Measurements from ENCODE around the gene CSN3. TPM values are rescaled to one million over a fixed set of nuclear protein-coding genes. Genes with fewer than 3 reads are reported as not detected.

Gene CSN3
- polyA plus RNA-seq, 1 of the 3 experiments (the other 2 are of a cell fraction), result not detected

DNA sequence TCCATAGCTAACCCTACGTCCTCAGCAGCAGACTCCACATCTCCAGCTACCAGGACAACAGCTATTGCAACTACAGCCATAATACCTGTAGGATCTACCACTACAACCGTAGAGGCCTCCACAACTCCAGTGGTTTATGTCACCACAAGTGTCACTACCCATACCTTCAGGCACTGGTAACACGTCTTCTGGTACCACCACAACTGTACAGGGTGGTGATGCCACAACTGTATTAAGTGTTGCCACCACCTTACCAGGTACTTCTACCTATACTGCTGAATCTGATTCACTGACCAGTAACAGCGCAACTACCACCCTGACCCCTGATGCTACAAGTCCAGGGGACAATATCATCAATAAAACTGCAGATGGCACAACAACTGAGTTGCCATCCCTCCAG, 57.8 kb downstream of the CSN3 start:
- ChIA-PET CTCF (no interaction called here), POLR2A (no interaction called here)
- H3K27me3 ChIP-seq (ENCODE audit: insufficient read depth), result no peaks in the 10 kb centered on the region
- no peaks in the 10 kb centered on the region for H3K79me2 ChIP-seq (ENCODE audit: insufficient read depth)
- no peak overlapping the region for H3K27ac ChIP-seq (ENCODE audit: low read depth in 2 of 2, low read length in 1 of 2)
- no peaks in the 10 kb centered on the region for H3F3A ChIP-seq (replicated peaks; ENCODE audit: insufficient read depth)
- no peak overlapping the region for H3K9ac ChIP-seq
- H3K9me3 ChIP-seq, result no peaks in the 10 kb centered on the region
- H3K36me3 ChIP-seq (replicated peaks in 1 of 2; ENCODE audit: control insufficient read depth in 1 of 2, insufficient read depth in 2 of 2, low read length in 1 of 2), result no peaks in the 10 kb centered on the region
- no peak for DNase-seq
- TF ChIP-seq RCOR1 (IDR thresholded peaks at IDR 0.05; ENCODE audit: low read length), result no peak
- TF ChIP-seq, protein P1, sequence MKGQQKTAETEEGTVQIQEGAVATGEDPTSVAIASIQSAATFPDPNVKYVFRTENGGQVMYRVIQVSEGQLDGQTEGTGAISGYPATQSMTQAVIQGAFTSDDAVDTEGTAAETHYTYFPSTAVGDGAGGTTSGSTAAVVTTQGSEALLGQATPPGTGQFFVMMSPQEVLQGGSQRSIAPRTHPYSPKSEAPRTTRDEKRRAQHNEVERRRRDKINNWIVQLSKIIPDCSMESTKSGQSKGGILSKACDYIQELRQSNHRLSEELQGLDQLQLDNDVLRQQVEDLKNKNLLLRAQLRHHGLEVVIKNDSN (IDR thresholded peaks at IDR 0.05; ENCODE audit: borderline replicate concordance, low read depth), result no peak
- TF ChIP-seq, protein P2, sequence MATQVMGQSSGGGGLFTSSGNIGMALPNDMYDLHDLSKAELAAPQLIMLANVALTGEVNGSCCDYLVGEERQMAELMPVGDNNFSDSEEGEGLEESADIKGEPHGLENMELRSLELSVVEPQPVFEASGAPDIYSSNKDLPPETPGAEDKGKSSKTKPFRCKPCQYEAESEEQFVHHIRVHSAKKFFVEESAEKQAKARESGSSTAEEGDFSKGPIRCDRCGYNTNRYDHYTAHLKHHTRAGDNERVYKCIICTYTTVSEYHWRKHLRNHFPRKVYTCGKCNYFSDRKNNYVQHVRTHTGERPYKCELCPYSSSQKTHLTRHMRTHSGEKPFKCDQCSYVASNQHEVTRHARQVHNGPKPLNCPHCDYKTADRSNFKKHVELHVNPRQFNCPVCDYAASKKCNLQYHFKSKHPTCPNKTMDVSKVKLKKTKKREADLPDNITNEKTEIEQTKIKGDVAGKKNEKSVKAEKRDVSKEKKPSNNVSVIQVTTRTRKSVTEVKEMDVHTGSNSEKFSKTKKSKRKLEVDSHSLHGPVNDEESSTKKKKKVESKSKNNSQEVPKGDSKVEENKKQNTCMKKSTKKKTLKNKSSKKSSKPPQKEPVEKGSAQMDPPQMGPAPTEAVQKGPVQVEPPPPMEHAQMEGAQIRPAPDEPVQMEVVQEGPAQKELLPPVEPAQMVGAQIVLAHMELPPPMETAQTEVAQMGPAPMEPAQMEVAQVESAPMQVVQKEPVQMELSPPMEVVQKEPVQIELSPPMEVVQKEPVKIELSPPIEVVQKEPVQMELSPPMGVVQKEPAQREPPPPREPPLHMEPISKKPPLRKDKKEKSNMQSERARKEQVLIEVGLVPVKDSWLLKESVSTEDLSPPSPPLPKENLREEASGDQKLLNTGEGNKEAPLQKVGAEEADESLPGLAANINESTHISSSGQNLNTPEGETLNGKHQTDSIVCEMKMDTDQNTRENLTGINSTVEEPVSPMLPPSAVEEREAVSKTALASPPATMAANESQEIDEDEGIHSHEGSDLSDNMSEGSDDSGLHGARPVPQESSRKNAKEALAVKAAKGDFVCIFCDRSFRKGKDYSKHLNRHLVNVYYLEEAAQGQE (IDR thresholded peaks at IDR 0.05; ENCODE audit: low read depth, low read length), result no peak
- TF ChIP-seq TCF12 (IDR thresholded peaks at IDR 0.05), result no peak
- TF ChIP-seq TAF1 (IDR thresholded peaks at IDR 0.05; ENCODE audit: borderline replicate concordance, low read depth, low read length), result no peak
- no peak for TF ChIP-seq JUND (IDR thresholded peaks at IDR 0.05)
- TF ChIP-seq, protein P3, sequence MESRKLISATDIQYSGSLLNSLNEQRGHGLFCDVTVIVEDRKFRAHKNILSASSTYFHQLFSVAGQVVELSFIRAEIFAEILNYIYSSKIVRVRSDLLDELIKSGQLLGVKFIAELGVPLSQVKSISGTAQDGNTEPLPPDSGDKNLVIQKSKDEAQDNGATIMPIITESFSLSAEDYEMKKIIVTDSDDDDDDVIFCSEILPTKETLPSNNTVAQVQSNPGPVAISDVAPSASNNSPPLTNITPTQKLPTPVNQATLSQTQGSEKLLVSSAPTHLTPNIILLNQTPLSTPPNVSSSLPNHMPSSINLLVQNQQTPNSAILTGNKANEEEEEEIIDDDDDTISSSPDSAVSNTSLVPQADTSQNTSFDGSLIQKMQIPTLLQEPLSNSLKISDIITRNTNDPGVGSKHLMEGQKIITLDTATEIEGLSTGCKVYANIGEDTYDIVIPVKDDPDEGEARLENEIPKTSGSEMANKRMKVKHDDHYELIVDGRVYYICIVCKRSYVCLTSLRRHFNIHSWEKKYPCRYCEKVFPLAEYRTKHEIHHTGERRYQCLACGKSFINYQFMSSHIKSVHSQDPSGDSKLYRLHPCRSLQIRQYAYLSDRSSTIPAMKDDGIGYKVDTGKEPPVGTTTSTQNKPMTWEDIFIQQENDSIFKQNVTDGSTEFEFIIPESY (IDR thresholded peaks at IDR 0.05; ENCODE audit: borderline replicate concordance, low read depth), result no peak
- TF ChIP-seq FOXM1 (IDR thresholded peaks at IDR 0.05; ENCODE audit: low read depth), result no peak
- TF ChIP-seq RXRA (IDR thresholded peaks at IDR 0.05; ENCODE audit: borderline replicate concordance, low read depth), result no peak
- TF ChIP-seq EP300 (IDR thresholded peaks at IDR 0.05; ENCODE audit: borderline replicate concordance in 1 of 2, low read depth in 1 of 2, low read length in 1 of 2), result no peak
- no peak overlapping the region for H3K4me3 ChIP-seq (ENCODE audit: low read depth in 2 of 2, low read length in 1 of 2)
- WGBS (ENCODE audit: low lambda C conversion rate), result 40% methylated on average over 1 of the region's 4 CpGs
- H3K4me1 ChIP-seq (ENCODE audit: control insufficient read depth in 1 of 2, insufficient read depth in 2 of 2, low read depth in 1 of 2, low read length in 1 of 2), result no peaks in the 10 kb centered on the region
- H4K20me1 ChIP-seq (ENCODE audit: insufficient read depth), result no peaks in the 10 kb centered on the region
- no peak overlapping the region for H2AFZ ChIP-seq (ENCODE audit: low read depth)
- no peaks in the 10 kb centered on the region for H3K9me2 ChIP-seq
- no peak overlapping the region for H3K4me2 ChIP-seq

Other genes starting within 250 kb of the CSN3 start
- gene STATH, start 246.6 kb upstream of the CSN3 start, polyA plus RNA-seq (2012; rRNA removed), result not detected in 2 replicates
- not detected in 2 replicates for gene HTN3, start 214.1 kb upstream of the CSN3 start, polyA plus RNA-seq (2012; rRNA removed)
- not detected in 2 replicates for gene HTN1, start 192.2 kb upstream of the CSN3 start, polyA plus RNA-seq (2012; rRNA removed)
- not detected in 2 replicates for gene PRR27, start 88.4 kb upstream of the CSN3 start, polyA plus RNA-seq (2012; rRNA removed)
- not detected in 2 replicates for gene ODAM, start 46.9 kb upstream of the CSN3 start, polyA plus RNA-seq (2012; rRNA removed)
- gene FDCSP, start 16.5 kb upstream of the CSN3 start, polyA plus RNA-seq (2012; rRNA removed), result not detected in 2 replicates
- not detected in 2 replicates for gene CABS1, start 92.4 kb downstream of the CSN3 start, polyA plus RNA-seq (2012; rRNA removed)
- gene SMR3A, start 118.2 kb downstream of the CSN3 start, polyA plus RNA-seq (2012; rRNA removed), result not detected in 2 replicates
- gene SMR3B, start 140.5 kb downstream of the CSN3 start, polyA plus RNA-seq (2012; rRNA removed), result not detected in 2 replicates
- not detected in 2 replicates for gene OPRPN, start 155.3 kb downstream of the CSN3 start, polyA plus RNA-seq (2012; rRNA removed)
- not detected in 2 replicates for gene MUC7, start 229.6 kb downstream of the CSN3 start, polyA plus RNA-seq (2012; rRNA removed)